Sigmoid colon (tissue), 7 donors: Measurements from ENCODE around the gene C1S. TPM values are rescaled to one million over a fixed set of nuclear protein-coding genes. Genes with fewer than 3 reads are reported as not detected.

Experiments
- DNase-seq: peaks from one replicate; pipeline ENCODE4 v3.0.0-alpha.2; 2019
- H3K27ac ChIP-seq, 4 donors: fragments of 200-600 bp; sonication (generic); one replicate each; pipeline ENCODE4 v1.5.1; 2016 to 2019; ENCODE audit warnings: mild to moderate bottlenecking in 1 of 4
- H3K27me3 ChIP-seq, 3 donors: fragments of 200-600 bp; sonication (generic); one replicate each; pipeline ENCODE4 v1.5.1; 2019; ENCODE audit warnings: mild to moderate bottlenecking in 1 of 3
- H3K36me3 ChIP-seq, 4 donors: fragments of 200-600 bp; sonication (generic); one replicate each; pipeline ENCODE4 v1.5.1; 2016 to 2019
- H3K4me1 ChIP-seq, 4 donors: fragments of 200-600 bp; sonication (generic); one replicate each; pipeline ENCODE4 v1.5.1; 2017 to 2019
- H3K4me3 ChIP-seq, 4 donors: fragments of 200-600 bp; sonication (generic); one replicate each; pipeline ENCODE4 v1.5.1; 2017 to 2019; ENCODE audit warnings: mild to moderate bottlenecking in 2 of 4, moderate library complexity in 1 of 4
- H3K9me3 ChIP-seq, 4 donors: fragments of 200-600 bp in 3 of 4; sonication (generic) in 3 of 4; one replicate each; pipeline versions ENCODE4 v1.5.1 to v1.6.1; 2013 to 2019
- CTCF ChIP-seq, 4 experiments: fragments of 450-650 bp in 3 of 4; fragments of 200-600 bp in 1 of 4; IDR thresholded peaks; one replicate each; pipeline ENCODE4 v1.5.1; 2016 to 2019; ENCODE audit warnings: antibody characterized with exemption in 4 of 4, mild to moderate bottlenecking in 3 of 4, moderate library complexity in 2 of 4
- EP300 ChIP-seq, 4 donors: sonication (generic); formaldehyde crosslinking; IDR thresholded peaks; one replicate each; pipeline ENCODE4 v1.6.1; 2017; ENCODE audit warnings: antibody characterized with exemption in 4 of 4
- POLR2A ChIP-seq, 2 donors: fragments of 450-650 bp; IDR thresholded peaks; one replicate each; pipeline ENCODE4 v1.6.1; 2016; ENCODE audit warnings: antibody characterized with exemption in 2 of 2, mild to moderate bottlenecking in 2 of 2, moderate library complexity in 2 of 2
- POLR2AphosphoS5 ChIP-seq, 4 donors: sonication (generic); formaldehyde crosslinking; IDR thresholded peaks; one replicate each; pipeline ENCODE4 v1.6.1; 2017; ENCODE audit warnings: antibody characterized with exemption in 4 of 4
- WGBS, 2 donors: extraction: QIAGEN DNeasy Blood & Tissue Kit; methylation state at CpG; one replicate each; pipeline ENCODE4 v1.1.7; 2013; 5-methylcytosine and 5-hydroxymethylcytosine counted together
- intact Hi-C: fragments of 100-400 bp; cut with DNase I; formaldehyde crosslinking; loops from one replicate; pipeline ENCODE4 v1.15.1; 2023
- polyA plus RNA-seq, 3 donors: library from polyadenylated mRNA; stranded (reverse); fragments of 200-250 nt; gene quantifications; one replicate each; pipeline ENCODE4 v1.2.3, GENCODE V29; 2013
- total RNA-seq, 4 donors: library from RNA; depleted of rRNA; stranded (reverse); fragments of >200 nt; gene quantifications; one replicate each; pipeline ENCODE4 v1.1.0, GENCODE V29; 2016
- donor health status: healthy with polysubstance abuse.
- donor health status: Bipolar disorder and iron deficiency.
- donor health status: healthy.

Gene C1S
- total and polyA plus RNA-seq, 7 donors: 15.5 to 622 (median 420) TPM

GRCh38 chr12:7078163-7078562 lies 17.6 kb downstream of the C1S start:
- intact Hi-C loops: no loop called here
- Histone ChIP-seq H3K27me3 (no peaks in the 10 kb centered on the region), H3K4me3 (no peak overlapping the region), H3K36me3 (peaks cover 11 to 32% (median 22%) of the 10 kb centered on the region in 4 donors), H3K27ac (peak overlapping the region in 1 of 4 donors; percentile 84), H3K4me1 (peaks cover 0 to 20% (median 16%) of the 10 kb centered on the region in 4 donors), H3K9me3 (no peaks in the 10 kb centered on the region)
- no peak for TF ChIP-seq EP300 (IDR thresholded peaks at IDR 0.05)
- no peak for TF ChIP-seq POLR2AphosphoS5 (IDR thresholded peaks at IDR 0.05)
- no peak for TF ChIP-seq CTCF (IDR thresholded peaks at IDR 0.05)
- no peak for TF ChIP-seq POLR2A (IDR thresholded peaks at IDR 0.05)
- 28 to 71% methylated on average over 4 of the region's 4 CpGs for WGBS, 2 donors
- DNase-seq: no peak

GRCh38 chr12:7079826-7080125 lies 19.3 kb downstream of the C1S start:
- no peak for TF ChIP-seq POLR2AphosphoS5 (IDR thresholded peaks at IDR 0.05)
- Histone ChIP-seq H3K36me3 (peaks cover 14 to 39% (median 28%) of the 10 kb centered on the region in 4 donors), H3K4me1 (peaks cover 0 to 20% (median 16%) of the 10 kb centered on the region in 4 donors), H3K27me3 (no peaks in the 10 kb centered on the region), H3K9me3 (no peaks in the 10 kb centered on the region), H3K4me3 (no peak overlapping the region), H3K27ac (peak overlapping the region; percentile 63 to 86 (median 84))
- DNase-seq: no peak
- intact Hi-C loops: no loop called here

DNA sequence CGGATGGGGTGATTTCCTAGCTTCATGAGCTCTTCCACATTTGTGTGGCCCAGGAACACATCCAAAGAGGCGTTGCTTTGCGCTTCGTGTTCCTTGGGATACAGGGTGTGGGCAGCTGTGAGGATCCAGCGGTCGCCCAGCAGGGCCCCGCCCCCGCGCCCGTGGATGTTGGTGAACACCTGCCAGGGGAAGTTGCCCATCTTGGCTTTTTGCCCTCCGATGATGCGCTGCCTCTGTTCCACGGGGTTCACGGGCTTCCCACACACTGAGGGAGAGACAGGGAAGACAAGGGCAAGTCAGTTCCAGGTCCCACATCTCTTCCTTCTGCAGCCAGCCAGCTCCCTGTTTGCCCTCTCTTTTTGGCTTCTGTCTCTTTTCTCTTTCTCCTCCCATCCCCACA lies 20.5 kb downstream of the C1S start:
- Histone ChIP-seq H3K4me1 (peaks cover 0 to 20% (median 16%) of the 10 kb centered on the region in 4 donors), H3K27me3 (no peaks in the 10 kb centered on the region), H3K36me3 (peaks cover 18 to 50% (median 40%) of the 10 kb centered on the region in 4 donors), H3K27ac (peak overlapping the region in 2 of 4 donors; percentile 85 to 86), H3K4me3 (no peak overlapping the region), H3K9me3 (no peaks in the 10 kb centered on the region)
- WGBS, 2 donors: 63 to 86% methylated on average over 14 of the region's 14 CpGs
- intact Hi-C loops: no loop called here
- TF ChIP-seq CTCF (IDR thresholded peaks at IDR 0.05) (no peak), POLR2AphosphoS5 (IDR thresholded peaks at IDR 0.05) (no peak), EP300 (IDR thresholded peaks at IDR 0.05) (no peak), POLR2A (IDR thresholded peaks at IDR 0.05) (no peak)
- DNase-seq: no peak

- DNase-seq: no peak
- H3K4me1 ChIP-seq: peaks cover 0 to 20% (median 16%) of the 10 kb centered on the region in 4 donors
- H3K4me3 ChIP-seq: no peak overlapping the region
- peaks cover 20 to 70% (median 41%) of the 10 kb centered on the region in 4 donors for H3K36me3 ChIP-seq
- no peaks in the 10 kb centered on the region for H3K27me3 ChIP-seq
- no peak overlapping the region for H3K27ac ChIP-seq
- intact Hi-C loops: no loop called here
- TF ChIP-seq POLR2A (IDR thresholded peaks at IDR 0.05) (no peak), CTCF (IDR thresholded peaks at IDR 0.05) (no peak), POLR2AphosphoS5 (IDR thresholded peaks at IDR 0.05) (no peak)
- no peaks in the 10 kb centered on the region for H3K9me3 ChIP-seq
Observed at GRCh38 chr12:7083125-7083524, 22.6 kb downstream of the C1S start.

- DNase-seq: no peak
- peak overlapping the region; percentile 77 to 85 (median 80) for H3K27ac ChIP-seq
- peaks cover 0 to 35% (median 33%) of the 10 kb centered on the region in 4 donors for H3K4me1 ChIP-seq
- 88 to 90% methylated on average over 11 of the region's 11 CpGs for WGBS, 2 donors
- intact Hi-C loops: no loop called here
- H3K4me3 ChIP-seq: peak overlapping the region in 1 of 4 donors; percentile 53
- no peaks in the 10 kb centered on the region for H3K9me3 ChIP-seq
- TF ChIP-seq EP300 (IDR thresholded peaks at IDR 0.05): no peak
- no peak for TF ChIP-seq POLR2AphosphoS5 (IDR thresholded peaks at IDR 0.05)
- no peak for TF ChIP-seq POLR2A (IDR thresholded peaks at IDR 0.05)
- no peak for TF ChIP-seq CTCF (IDR thresholded peaks at IDR 0.05)
- H3K36me3 ChIP-seq: peaks cover 13 to 49% (median 20%) of the 10 kb centered on the region in 4 donors
- no peaks in the 10 kb centered on the region for H3K27me3 ChIP-seq
Observed at GRCh38 chr12:7089196-7089871, 28.8 kb downstream of the C1S start.
